B cell (primary cell): ENCODE data around the gene CLK4. TPM values are rescaled to one million over a fixed set of nuclear protein-coding genes. Genes with fewer than 3 reads are reported as not detected.

ENCODE experiments used
- ATAC-seq: fragments of 200-7000 bp; cut with Tn5 transposase; one replicate; pipeline ENCODE4 v1.10.0; 2021; ENCODE audit warnings: low read depth, mild to moderate bottlenecking, moderate number of reproducible peaks, moderate library complexity
- CTCF ChIA-PET: fragments of 350-600 bp; sonication (Branson Sonifier 250); formaldehyde crosslinking; loops from one replicate; lab custom pipeline; 2021; ENCODE audit warnings: antibody characterized with exemption, inconsistent platforms; lab: Charles Lee
- POLR2A ChIA-PET: fragments of 350-600 bp; sonication (Branson Sonifier 250); formaldehyde crosslinking; loops from one replicate; lab custom pipeline; 2021; ENCODE audit warnings: antibody characterized with exemption; lab: Charles Lee
- DNase-seq: peaks from one replicate; pipeline ENCODE4 v3.0.0; 2013
- H2AFZ ChIP-seq: 2 replicates; pipeline ENCODE4 v1.6.1; 2012; ENCODE audit warnings: mild to moderate bottlenecking, low read depth, low read length; ENCODE audit not compliant: insufficient read depth, poor library complexity, severe bottlenecking
- H3K27ac ChIP-seq, 2 donors: 1 replicate in 1 of 2; 2 replicates in 1 of 2; pipeline ENCODE4 v1.5.1; 2012 to 2013; ENCODE audit warnings: low read length in 2 of 2, mild to moderate bottlenecking in 2 of 2, moderate library complexity in 1 of 2
- H3K27me3 ChIP-seq, 4 experiments: fragments of 200-600 bp in 1 of 4; sonication (generic) in 1 of 4; replicated peaks in 1 of 4; 1 replicate in 2 of 4; 2 replicates in 2 of 4; pipeline versions ENCODE4 v1.6.1 to v1.7.0; 2013 to 2016; ENCODE audit warnings: low read length in 3 of 4, mild to moderate bottlenecking in 2 of 4, mixed read lengths in 1 of 4, moderate library complexity in 1 of 4; ENCODE audit not compliant: insufficient read depth in 4 of 4, control insufficient read depth in 3 of 4; ENCODE audit errors: control extremely low read depth in 1 of 4
- H3K36me3 ChIP-seq, 2 experiments: replicated peaks in 1 of 2; 1 replicate in 1 of 2; 2 replicates in 1 of 2; pipeline versions ENCODE4 v1.6.1 to v1.7.1; 2013; ENCODE audit warnings: low read length in 1 of 2; ENCODE audit not compliant: insufficient read depth in 2 of 2, control insufficient read depth in 1 of 2; ENCODE audit errors: control extremely low read depth in 1 of 2, extremely low read depth in 1 of 2
- H3K4me1 ChIP-seq, 2 donors: fragments of 200-600 bp in 1 of 2; sonication (generic) in 1 of 2; 1 replicate in 1 of 2; 2 replicates in 1 of 2; pipeline versions ENCODE4 v1.5.1 to v1.6.1; 2013 to 2017; ENCODE audit warnings: low read length in 2 of 2; ENCODE audit not compliant: control insufficient read depth in 2 of 2, insufficient read depth in 2 of 2
- H3K4me2 ChIP-seq: replicated peaks from 2 replicates; pipeline ENCODE3; 2012; ENCODE audit warnings: mild to moderate bottlenecking, low read depth, low read length; ENCODE audit not compliant: poor library complexity, severe bottlenecking
- H3K4me3 ChIP-seq, 5 experiments: fragments of 200-600 bp in 1 of 5; sonication (generic) in 1 of 5; 1 replicate in 3 of 5; 2 replicates in 2 of 5; pipeline versions ENCODE4 v1.5.1 to v1.7.0; 2011 to 2016; ENCODE audit warnings: low read length in 4 of 5, mild to moderate bottlenecking in 4 of 5, low read depth in 2 of 5, control low read depth in 1 of 5, moderate library complexity in 1 of 5; ENCODE audit not compliant: insufficient read depth in 1 of 5; ENCODE audit errors: control extremely low read depth in 1 of 5, extremely low read depth in 1 of 5
- H3K79me2 ChIP-seq: fragments of 200-600 bp; sonication (generic); one replicate; pipeline ENCODE4 v1.6.0; 2016; ENCODE audit warnings: low read length; ENCODE audit not compliant: control insufficient read depth, insufficient read depth
- H3K9ac ChIP-seq: fragments of 200-600 bp; sonication (generic); 2 replicates; pipeline ENCODE4 v1.6.1; 2017; ENCODE audit warnings: mild to moderate bottlenecking, low read length, moderate library complexity
- H3K9me3 ChIP-seq, 3 donors: one replicate each; pipeline versions ENCODE4 v1.6.1 to v1.7.1; 2013; ENCODE audit warnings: low read length in 2 of 3; ENCODE audit not compliant: control insufficient read depth in 2 of 3, insufficient read depth in 1 of 3; ENCODE audit errors: control extremely low read depth in 1 of 3
- H4K20me1 ChIP-seq: 2 replicates; pipeline ENCODE4 v1.6.0; 2012; ENCODE audit warnings: mild to moderate bottlenecking, low read length; ENCODE audit not compliant: insufficient read depth, control insufficient read depth, poor library complexity, severe bottlenecking
- H3K27ac Mint-ChIP-seq: one replicate; pipeline ENCODE4 v1.8.0; 2021; ENCODE audit warnings: mixed read lengths
- H3K27me3 Mint-ChIP-seq: one replicate; pipeline ENCODE4 v1.8.0; 2021; ENCODE audit warnings: mixed read lengths
- H3K4me1 Mint-ChIP-seq: one replicate; pipeline ENCODE4 v1.8.0; 2021; ENCODE audit warnings: mixed read lengths
- H3K4me3 Mint-ChIP-seq: one replicate; pipeline ENCODE4 v1.8.0; 2021; ENCODE audit warnings: mixed read lengths
- H3K9me3 Mint-ChIP-seq: one replicate; pipeline ENCODE4 v1.8.0; 2022; ENCODE audit warnings: mixed read lengths; ENCODE audit not compliant: insufficient read depth
- CTCF ChIP-seq: fragments of 200-600 bp; IDR thresholded peaks from one replicate; pipeline ENCODE4 v1.8.0; 2022; ENCODE audit warnings: antibody characterized with exemption, mild to moderate bottlenecking
- EZH2 ChIP-seq: IDR thresholded peaks from 2 replicates; pipeline ENCODE4 v1.6.1; 2012; ENCODE audit warnings: borderline replicate concordance, low read depth, mild to moderate bottlenecking, moderate library complexity, low read length; ENCODE audit not compliant: insufficient read depth, poor library complexity, severe bottlenecking
- WGBS: methylation state at CpG from one replicate; pipeline ENCODE4 v1.1.5; 2013; ENCODE audit warnings: missing lambda C conversion rate; ENCODE audit not compliant: insufficient coverage; 5-methylcytosine and 5-hydroxymethylcytosine counted together
- intact Hi-C: fragments of 100-400 bp; cut with micrococcal nuclease; formaldehyde crosslinking; loops from one replicate; pipeline ENCODE4 v1.10.0; 2022
- polyA plus RNA-seq: library from polyadenylated mRNA; depleted of rRNA; stranded (reverse); fragments of >200 nt; gene quantifications from 2 replicates; pipeline ENCODE4 v1.2.3, GENCODE V29; 2012
- total RNA-seq, 2 donors: library from RNA; stranded (reverse); fragments of 120-200 nt in 1 of 2; gene quantifications; 1 replicate in 1 of 2; 2 replicates in 1 of 2; pipeline versions ENCODE4 v1.2.3 to v1.2.4, GENCODE V29; 2013 to 2022

The CLK4 gene
- total and polyA plus RNA-seq, 2 donors (not counting 1 experiment from before 2014, with no cell fraction given): 72.3 to 132 TPM

- Histone ChIP-seq H4K20me1 (peaks cover 39% of the 10 kb centered on the region), H3K27me3 (no peaks in the 10 kb centered on the region), H3K9me3 (no peaks in the 10 kb centered on the region), H3K36me3 (peaks cover 15 to 85% of the 10 kb centered on the region in 2 experiments), H3K79me2 (no peaks in the 10 kb centered on the region), H3K27ac (no peak overlapping the region), H3K4me2 (no peak overlapping the region), H3K9ac (no peak overlapping the region), H3K4me3 (no peak overlapping the region), H2AFZ (no peak overlapping the region), H3K4me1 (no peaks in the 10 kb centered on the region)
- WGBS: no CpG with 5 or more reads among the region's 3 CpGs
- ATAC-seq: no peak
- no peaks in the 10 kb centered on the region for H3K27me3 Mint-ChIP-seq
- H3K27ac Mint-ChIP-seq: no peak overlapping the region
- TF ChIP-seq CTCF (no peak), EZH2 (no peak)
- no peak for DNase-seq
- no peaks in the 10 kb centered on the region for H3K9me3 Mint-ChIP-seq
- ChIA-PET POLR2A (no interaction called here), CTCF (interaction anchor here (0.6 kb wide), 1 partner anchor 20 kb away, joined by 3 read pairs; no protein-coding TSS in a partner anchor)
- intact Hi-C loops: no loop called here
- H3K4me3 Mint-ChIP-seq: no peak overlapping the region
- H3K4me1 Mint-ChIP-seq: no peaks in the 10 kb centered on the region
Observed at GRCh38 chr5:178605788-178606187, 21.1 kb downstream of the CLK4 start.

GRCh38 chr5:178602752-178603151, 24.1 kb downstream of the CLK4 start:
- no peaks in the 10 kb centered on the region for H3K79me2 ChIP-seq
- no peak for DNase-seq
- peaks cover 26% of the 10 kb centered on the region for H4K20me1 ChIP-seq
- H3K4me2 ChIP-seq: no peak overlapping the region
- Mint-ChIP-seq H3K4me1 (no peaks in the 10 kb centered on the region), H3K27me3 (no peaks in the 10 kb centered on the region), H3K9me3 (peaks cover 4% of the 10 kb centered on the region), H3K27ac (no peak overlapping the region), H3K4me3 (no peak overlapping the region)
- CTCF ChIA-PET: no interaction called here
- H3K27me3 ChIP-seq: no peaks in the 10 kb centered on the region
- H3K36me3 ChIP-seq: peaks cover 12 to 61% of the 10 kb centered on the region in 2 experiments
- no peak overlapping the region for H3K27ac ChIP-seq
- WGBS: no CpG with 5 or more reads among the region's 2 CpGs
- no peak overlapping the region for H2AFZ ChIP-seq
- H3K4me1 ChIP-seq: no peaks in the 10 kb centered on the region
- H3K9ac ChIP-seq: no peak overlapping the region
- H3K4me3 ChIP-seq: no peak overlapping the region
- TF ChIP-seq EZH2 (no peak), CTCF (no peak)
- POLR2A ChIA-PET: no interaction called here
- no peak for ATAC-seq
- H3K9me3 ChIP-seq: no peaks in the 10 kb centered on the region
- intact Hi-C loops: no loop called here
